GM18867 (cell line): Measurements from ENCODE around the gene C1orf174.

ENCODE experiments used
- ATAC-seq: cut with Tn5 transposase; IDR thresholded peaks from one replicate; pipeline ENCODE4 v1.9.1; 2021; ENCODE audit warnings: mild to moderate bottlenecking, moderate library complexity; ENCODE audit not compliant: unreplicated experiment

Gene C1orf174

DNA sequence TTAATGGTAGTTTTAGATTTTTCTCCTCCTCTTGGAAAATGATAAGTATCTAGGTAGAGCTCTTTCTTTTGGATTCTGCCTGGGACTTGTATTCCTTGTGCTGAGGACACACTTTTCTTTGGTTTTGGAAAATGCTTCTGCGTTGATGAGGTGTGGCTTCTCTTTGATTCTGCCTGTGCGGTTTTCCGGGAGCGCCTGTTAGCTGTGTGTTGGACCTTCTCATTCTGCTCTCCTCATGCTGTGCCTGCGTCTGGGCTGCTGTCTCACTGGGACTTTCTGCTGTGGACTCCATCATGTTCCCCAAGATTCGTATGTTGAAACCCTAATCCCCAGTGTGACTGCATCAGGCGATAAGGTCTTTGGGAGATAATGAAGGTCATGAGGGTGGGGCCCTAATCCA lies 21.0 kb downstream of the C1orf174 start:
- no peak for ATAC-seq

GRCh38 chr1:3876716-3877115 lies 23.4 kb downstream of the C1orf174 start:
- no peak for ATAC-seq

- ATAC-seq = no peak
Measured at GRCh38 chr1:3874736-3875135, 25.3 kb downstream of the C1orf174 start.

- no peak for ATAC-seq
Measured at GRCh38 chr1:3872546-3872945, 27.5 kb downstream of the C1orf174 start.

DNA sequence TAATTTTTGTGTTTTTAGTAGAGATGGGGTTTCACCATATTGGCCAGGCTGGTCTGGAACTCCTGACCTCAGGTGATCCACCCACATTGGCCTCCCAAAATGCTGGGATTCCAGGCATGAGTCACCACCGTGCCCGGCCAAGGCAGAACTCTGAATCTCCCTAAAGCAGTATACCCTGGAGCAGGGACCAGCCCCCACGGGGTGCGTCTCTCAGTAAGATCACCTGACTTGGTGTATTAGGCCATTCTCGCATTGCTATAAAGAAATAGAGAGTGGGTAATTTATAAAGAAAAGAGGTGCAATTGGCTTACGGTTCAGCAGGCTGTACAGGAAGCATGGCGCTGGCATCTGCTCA lies 28.6 kb downstream of the C1orf174 start:
- ATAC-seq = no peak

GRCh38 chr1:3869751-3870301 lies 30.2 kb downstream of the C1orf174 start:
- no peak for ATAC-seq

GRCh38 chr1:3868464-3869006 lies 31.5 kb downstream of the C1orf174 start:
- no peak for ATAC-seq

DNA sequence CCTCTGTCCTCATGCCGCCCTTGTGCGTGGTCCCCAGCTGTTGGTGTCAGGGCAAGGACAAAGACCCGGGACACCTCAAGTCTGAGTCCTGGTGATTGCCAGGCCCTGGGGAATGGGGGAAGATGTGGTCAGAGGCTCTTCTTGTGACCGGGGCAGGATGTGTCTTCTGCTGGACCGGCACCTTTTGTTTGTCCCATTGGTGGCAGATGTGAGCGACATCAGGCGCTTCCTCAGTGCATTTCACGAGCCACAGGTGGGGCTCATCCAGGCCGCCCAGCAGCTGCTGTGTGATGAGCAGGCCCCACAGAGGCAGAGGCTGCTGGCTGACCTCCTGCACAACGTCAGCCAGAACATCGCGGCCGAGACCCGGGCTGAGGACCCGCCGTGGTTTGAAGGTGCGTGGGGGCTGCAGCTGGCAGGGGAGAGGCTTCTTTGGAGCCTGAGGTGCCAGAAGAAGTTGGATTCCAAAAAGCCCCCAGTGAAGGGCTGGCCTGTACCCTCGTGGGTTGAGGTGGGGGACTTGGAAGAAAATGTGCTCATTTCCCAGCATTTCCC lies 34.4 kb downstream of the C1orf174 start:
- ATAC-seq = no peak

DNA sequence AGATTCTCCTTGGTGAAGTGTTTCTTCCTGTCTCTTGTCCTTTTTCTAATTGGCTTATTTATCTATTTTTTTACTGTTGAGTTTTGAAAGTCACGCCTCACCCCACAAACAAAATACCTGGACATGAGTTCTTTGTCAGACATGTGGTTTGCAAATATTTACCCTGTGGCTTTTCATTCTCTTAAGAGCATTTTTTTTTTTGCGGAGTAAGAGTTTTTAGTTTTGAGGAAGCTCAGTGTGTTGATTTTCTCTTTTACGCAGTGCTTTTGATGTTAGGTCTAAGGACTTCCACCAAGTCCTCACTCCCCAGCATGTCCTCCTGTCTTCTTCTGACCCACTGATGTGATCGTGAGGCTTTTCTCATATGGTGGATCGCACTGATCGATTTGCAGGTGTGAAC lies 35.2 kb downstream of the C1orf174 start:
- ATAC-seq = no peak

GRCh38 chr1:3863231-3863935 lies 36.7 kb downstream of the C1orf174 start:
- no peak for ATAC-seq

DNA sequence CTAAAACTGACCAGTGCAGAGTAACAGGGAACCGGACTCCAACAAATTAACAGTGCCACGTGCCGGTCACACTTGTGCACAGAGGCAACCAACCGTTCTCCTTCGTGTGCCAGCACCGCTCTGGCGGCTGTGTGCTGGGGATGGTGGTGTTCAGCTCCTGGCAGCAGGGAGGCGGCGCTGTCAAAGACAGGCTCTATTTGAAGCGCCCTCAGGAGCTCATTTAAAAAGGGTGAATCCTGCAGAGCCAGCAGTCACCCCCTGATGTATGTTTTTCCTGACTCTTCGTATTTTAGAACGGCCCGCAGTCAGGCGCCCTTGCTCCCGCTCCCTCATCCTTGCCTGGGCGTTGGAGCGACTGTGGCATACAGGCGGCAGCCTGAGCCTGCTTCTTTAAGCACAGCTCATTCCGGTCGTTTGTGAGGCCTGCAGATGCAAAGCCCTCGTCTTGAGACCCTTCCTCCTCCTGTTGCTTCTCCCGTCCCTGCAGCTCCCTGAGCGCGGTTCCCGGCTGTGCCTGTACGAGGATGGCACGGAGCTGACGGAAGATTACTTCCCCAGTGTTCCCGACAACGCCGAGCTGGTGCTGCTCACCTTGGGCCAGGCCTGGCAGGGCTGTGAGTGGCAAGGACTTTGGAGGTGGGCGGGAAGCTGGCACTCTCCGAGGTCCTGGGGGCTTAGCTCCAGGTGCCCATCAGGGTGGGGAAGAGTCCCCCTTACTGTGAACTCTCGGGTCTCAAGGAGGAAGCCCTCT lies 41.7 kb downstream of the C1orf174 start:
- ATAC-seq = no peak

- no peak for ATAC-seq
Measured at GRCh38 chr1:3857791-3858129, 42.3 kb downstream of the C1orf174 start.

DNA sequence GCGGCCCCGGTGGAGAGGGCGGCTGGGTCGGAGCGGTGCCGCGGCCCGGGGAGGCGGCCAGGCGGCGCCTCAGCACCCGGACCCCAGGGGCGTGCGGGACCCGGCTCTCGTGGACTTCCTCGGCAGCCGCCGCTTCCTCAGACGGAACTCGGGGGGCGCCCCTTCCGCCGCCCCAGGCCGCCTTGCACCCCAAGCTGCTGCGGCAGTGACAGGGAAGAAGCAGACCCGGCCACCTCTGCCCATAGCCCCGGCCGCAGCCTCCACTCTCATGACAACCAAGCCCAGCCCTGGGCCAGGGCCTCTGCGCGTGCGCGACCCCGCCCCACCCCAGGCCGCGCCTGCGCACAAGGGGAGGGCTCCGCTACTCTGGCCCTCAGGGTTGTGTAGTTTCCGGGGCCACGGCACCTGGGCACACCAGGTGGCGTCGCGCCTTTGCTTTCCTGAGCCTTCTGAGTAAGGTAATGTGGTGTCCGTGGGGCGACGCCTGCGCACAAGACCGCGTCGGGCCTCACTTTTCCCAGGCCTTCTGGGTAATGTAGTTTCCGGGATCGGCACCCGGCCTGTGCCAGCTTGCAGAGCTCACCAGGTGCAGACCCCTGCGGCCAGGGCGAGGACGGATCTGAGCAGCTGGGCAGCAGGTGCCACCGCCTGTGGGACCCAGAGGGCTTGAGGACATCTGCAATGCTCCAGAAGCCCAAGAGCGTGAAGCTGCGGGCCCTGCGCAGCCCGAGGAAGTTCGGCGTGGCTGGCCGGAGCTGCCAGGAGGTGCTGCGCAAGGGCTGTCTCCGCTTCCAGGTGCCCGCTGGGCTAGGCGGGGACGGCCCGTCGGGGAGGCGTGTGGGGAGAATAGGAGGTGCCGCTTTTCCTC lies 42.9 kb downstream of the C1orf174 start, which contains the start of the genes CEP104 and DFFB:
Gene CEP104, minus strand, starts transcription at position 289 of the 868 bp plus-strand sequence. CDS start 4,804 bp downstream, outside the sequence.
Gene DFFB, plus strand, starts transcription at position 554 of the 868 bp plus-strand sequence. Its CDS starts 128 bp downstream, at position 682.
- ATAC-seq = peak; percentile 94

DNA sequence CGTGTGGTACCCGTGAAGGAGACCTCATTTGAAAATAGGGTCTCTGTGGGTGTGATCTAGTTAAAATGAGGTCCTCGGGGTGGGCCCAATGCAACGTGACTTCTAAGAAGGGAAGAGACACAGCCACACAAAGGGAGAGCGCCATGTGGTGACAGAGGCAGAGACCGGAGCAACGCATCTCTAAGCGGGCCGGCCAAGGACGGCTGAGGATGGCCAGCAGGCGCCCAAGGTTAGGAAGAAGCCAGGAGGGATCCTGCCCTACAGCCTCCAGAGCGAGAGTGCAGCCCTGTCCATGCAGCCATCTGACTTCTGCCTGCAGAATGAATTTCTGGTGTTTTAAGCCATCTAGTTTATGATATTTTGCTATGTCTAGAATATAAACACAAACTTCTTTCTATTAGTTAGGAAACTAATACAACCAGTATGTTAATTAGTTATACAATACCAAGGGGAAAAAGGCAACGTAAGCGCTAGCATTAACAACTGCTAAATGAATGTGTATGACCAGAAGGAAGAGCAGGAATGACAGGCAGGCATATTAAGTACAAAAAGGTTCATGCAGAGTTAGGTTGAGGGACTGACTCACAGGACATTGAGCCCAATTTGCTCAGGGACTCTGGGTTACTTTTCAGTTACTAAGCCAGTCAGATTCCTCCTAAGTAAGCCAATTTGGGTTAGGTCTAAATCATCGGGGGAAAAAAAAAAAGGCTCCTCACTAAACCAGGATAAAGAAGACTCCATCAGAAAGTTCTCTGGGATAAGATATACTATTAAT lies 47.2 kb downstream of the C1orf174 start:
- no peak for ATAC-seq

GRCh38 chr1:3852091-3852490 lies 48.0 kb downstream of the C1orf174 start:
- no peak for ATAC-seq

DNA sequence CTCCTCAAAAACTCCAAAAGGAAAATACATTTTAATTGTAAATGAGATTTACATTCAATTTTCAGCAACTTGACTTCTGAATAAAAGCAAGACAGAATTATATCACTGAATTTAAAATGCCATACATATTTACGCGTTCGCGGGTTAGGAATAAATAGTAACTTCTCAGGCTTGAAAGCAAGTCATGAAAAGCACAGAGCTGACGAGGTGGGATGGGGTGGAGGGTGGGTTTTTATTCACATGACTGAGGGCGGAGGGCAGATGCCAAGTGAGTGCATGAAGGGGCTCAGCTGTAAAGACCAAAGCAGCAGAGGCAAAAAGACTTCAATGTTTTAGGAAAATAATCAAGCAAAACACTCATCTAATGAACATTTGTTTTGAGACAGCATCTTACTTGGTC lies 48.8 kb downstream of the C1orf174 start:
- no peak for ATAC-seq

DNA sequence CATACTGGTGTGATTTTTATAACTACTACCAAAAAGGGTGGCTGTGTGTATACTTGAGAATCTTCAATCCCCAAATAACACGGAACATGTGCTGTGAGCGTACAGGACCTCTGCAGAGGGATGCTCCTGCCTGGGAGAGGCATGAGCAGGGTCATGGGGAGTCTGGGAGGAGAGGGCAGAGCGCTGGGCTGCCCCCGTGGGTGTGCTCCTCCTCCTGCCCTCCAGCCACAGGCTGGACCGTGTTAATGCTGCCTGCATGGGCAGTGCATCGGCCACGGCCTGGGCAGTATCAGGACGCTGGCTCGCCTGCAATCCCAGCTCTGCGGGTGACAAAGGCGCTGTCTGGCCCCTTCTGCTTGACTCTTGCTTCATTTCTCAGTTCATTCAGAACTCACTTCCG lies 49.2 kb downstream of the C1orf174 start:
- no peak for ATAC-seq

- ATAC-seq = no peak
Measured at GRCh38 chr1:3847081-3847480, 53.0 kb downstream of the C1orf174 start.

- ATAC-seq = no peak
Measured at GRCh38 chr1:3846541-3846940, 53.5 kb downstream of the C1orf174 start.

- ATAC-seq = no peak
Measured at GRCh38 chr1:3842912-3843311, 57.2 kb downstream of the C1orf174 start.
